Smooth muscle cell (in vitro differentiated cells): ENCODE data around the gene TMEM63A. TPM values are rescaled to one million over a fixed set of nuclear protein-coding genes. Genes with fewer than 3 reads are reported as not detected.

Experiments
- DNase-seq: peaks from one replicate; lab custom pipeline; 2025; ENCODE audit not compliant: unreplicated experiment; lab: John Stamatoyannopoulos, UW
- H2AFZ ChIP-seq: fragments of 200-600 bp; sonication (generic); 2 replicates; pipeline ENCODE4 v1.6.0; 2016; ENCODE audit warnings: antibody characterized with exemption, low read depth, mild to moderate bottlenecking
- H3F3A ChIP-seq: fragments of 200-600 bp; sonication (generic); 2 replicates; pipeline ENCODE4 v1.6.0; 2017; ENCODE audit warnings: antibody characterized with exemption, low read depth
- H3K27ac ChIP-seq: fragments of 200-600 bp; sonication (generic); 2 replicates; pipeline ENCODE4 v1.5.1; 2016; ENCODE audit warnings: low read depth, mild to moderate bottlenecking
- H3K27me3 ChIP-seq: fragments of 200-600 bp; sonication (generic); 2 replicates; pipeline ENCODE4 v1.6.1; 2016; ENCODE audit warnings: low read depth, mild to moderate bottlenecking
- H3K36me3 ChIP-seq: fragments of 200-600 bp; sonication (generic); 2 replicates; pipeline ENCODE4 v1.5.1; 2016; ENCODE audit warnings: low read depth
- H3K4me1 ChIP-seq: fragments of 200-600 bp; sonication (generic); 2 replicates; pipeline ENCODE4 v1.5.1; 2016; ENCODE audit warnings: low read depth
- H3K4me2 ChIP-seq: fragments of 200-600 bp; sonication (generic); 2 replicates; pipeline ENCODE4 v1.6.0; 2016; ENCODE audit warnings: mild to moderate bottlenecking
- H3K4me3 ChIP-seq: fragments of 200-600 bp; sonication (generic); 2 replicates; pipeline ENCODE4 v1.5.1; 2016; ENCODE audit warnings: mild to moderate bottlenecking
- H3K79me2 ChIP-seq: fragments of 200-600 bp; sonication (generic); 2 replicates; pipeline ENCODE4 v1.6.0; 2016; ENCODE audit warnings: low read depth, mild to moderate bottlenecking
- H3K9ac ChIP-seq: fragments of 200-600 bp; sonication (generic); 2 replicates; pipeline ENCODE4 v1.6.0; 2016; ENCODE audit warnings: low read depth
- H3K9me3 ChIP-seq: fragments of 200-600 bp; sonication (generic); replicated peaks from 2 replicates; pipeline ENCODE4 v1.5.1; 2016; ENCODE audit warnings: low read depth
- H4K20me1 ChIP-seq: fragments of 200-600 bp; sonication (generic); 2 replicates; pipeline ENCODE4 v1.6.0; 2016; ENCODE audit warnings: low read depth
- WGBS: methylation state at CpG from one replicate; pipeline ENCODE4 v1.1.7; 2016; ENCODE audit warnings: low lambda C conversion rate; 5-methylcytosine and 5-hydroxymethylcytosine counted together
- polyA plus RNA-seq: library from polyadenylated mRNA; unstranded; fragments of >200 nt; fragmentation: Nextera tagmentation; extraction: Ambion mirVana; gene quantifications from 2 replicates; pipeline ENCODE4 v1.2.1, GENCODE V29; 2016
- total RNA-seq: library from RNA; depleted of rRNA; stranded (reverse); fragments of >200 nt; gene quantifications from 2 replicates; pipeline ENCODE4 v1.2.3, GENCODE V29; 2014
- TF ChIP-seq, protein P1 (sequence below): fragments of 200-600 bp; sonication (generic); IDR thresholded peaks from 2 replicates; pipeline ENCODE4 v1.5.1; 2017; ENCODE audit warnings: borderline replicate concordance, mild to moderate bottlenecking, antibody characterized with exemption; ENCODE audit not compliant: insufficient read depth, poor library complexity, severe bottlenecking

The TMEM63A gene
- total and polyA plus RNA-seq, 2 experiments from 2014 or later: 10.9 to 12.0 TPM

DNA sequence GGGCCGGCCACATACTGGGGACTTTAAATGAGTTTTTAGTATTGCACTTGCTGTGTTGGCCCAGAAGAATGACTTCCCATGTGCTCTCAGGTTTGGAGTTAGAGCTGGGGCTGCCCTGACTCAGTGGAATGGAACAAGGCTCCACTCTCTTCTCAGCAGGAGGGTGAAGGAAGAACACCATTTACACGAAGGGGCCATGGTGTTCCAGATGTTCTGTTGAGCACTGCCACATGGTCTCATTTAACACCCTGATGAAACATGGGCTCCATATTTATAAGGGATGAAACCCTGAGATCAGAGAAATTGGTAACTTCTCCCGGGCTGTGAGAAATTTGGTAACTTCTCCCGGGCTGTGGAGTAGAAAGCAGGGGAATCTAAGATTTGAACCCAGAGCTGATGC is 36.1 kb upstream of the TMEM63A start:
- TF ChIP-seq, protein P1, sequence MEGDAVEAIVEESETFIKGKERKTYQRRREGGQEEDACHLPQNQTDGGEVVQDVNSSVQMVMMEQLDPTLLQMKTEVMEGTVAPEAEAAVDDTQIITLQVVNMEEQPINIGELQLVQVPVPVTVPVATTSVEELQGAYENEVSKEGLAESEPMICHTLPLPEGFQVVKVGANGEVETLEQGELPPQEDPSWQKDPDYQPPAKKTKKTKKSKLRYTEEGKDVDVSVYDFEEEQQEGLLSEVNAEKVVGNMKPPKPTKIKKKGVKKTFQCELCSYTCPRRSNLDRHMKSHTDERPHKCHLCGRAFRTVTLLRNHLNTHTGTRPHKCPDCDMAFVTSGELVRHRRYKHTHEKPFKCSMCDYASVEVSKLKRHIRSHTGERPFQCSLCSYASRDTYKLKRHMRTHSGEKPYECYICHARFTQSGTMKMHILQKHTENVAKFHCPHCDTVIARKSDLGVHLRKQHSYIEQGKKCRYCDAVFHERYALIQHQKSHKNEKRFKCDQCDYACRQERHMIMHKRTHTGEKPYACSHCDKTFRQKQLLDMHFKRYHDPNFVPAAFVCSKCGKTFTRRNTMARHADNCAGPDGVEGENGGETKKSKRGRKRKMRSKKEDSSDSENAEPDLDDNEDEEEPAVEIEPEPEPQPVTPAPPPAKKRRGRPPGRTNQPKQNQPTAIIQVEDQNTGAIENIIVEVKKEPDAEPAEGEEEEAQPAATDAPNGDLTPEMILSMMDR: no peak
- H4K20me1 ChIP-seq: no peaks in the 10 kb centered on the region
- H3K79me2 ChIP-seq: peaks cover 7% of the 10 kb centered on the region
- H3K4me1 ChIP-seq: peaks cover 4% of the 10 kb centered on the region
- WGBS: 91% methylated on average over 4 of the region's 4 CpGs
- H2AFZ ChIP-seq: no peak overlapping the region
- no peak for DNase-seq
- H3K4me3 ChIP-seq: no peak overlapping the region
- no peaks in the 10 kb centered on the region for H3K27me3 ChIP-seq
- no peak overlapping the region for H3K9ac ChIP-seq
- no peaks in the 10 kb centered on the region for H3K36me3 ChIP-seq
- H3F3A ChIP-seq: no peaks in the 10 kb centered on the region
- no peak overlapping the region for H3K27ac ChIP-seq
- H3K9me3 ChIP-seq: no peaks in the 10 kb centered on the region
- no peak overlapping the region for H3K4me2 ChIP-seq

- Histone ChIP-seq H3K79me2 (no peaks in the 10 kb centered on the region), H3K9ac (no peak overlapping the region), H4K20me1 (no peaks in the 10 kb centered on the region), H3K4me2 (no peak overlapping the region), H3K27ac (no peak overlapping the region), H3K27me3 (no peaks in the 10 kb centered on the region), H3K4me1 (no peaks in the 10 kb centered on the region), H2AFZ (no peak overlapping the region), H3K9me3 (no peaks in the 10 kb centered on the region), H3F3A (no peaks in the 10 kb centered on the region), H3K36me3 (no peaks in the 10 kb centered on the region), H3K4me3 (no peak overlapping the region)
- WGBS: 93% methylated on average over 5 of the region's 5 CpGs
- TF ChIP-seq, protein P1: no peak
- DNase-seq: no peak
These were observed 35.4 kb upstream of the TMEM63A start for GRCh38 chr1:225917536-225917935.

DNA sequence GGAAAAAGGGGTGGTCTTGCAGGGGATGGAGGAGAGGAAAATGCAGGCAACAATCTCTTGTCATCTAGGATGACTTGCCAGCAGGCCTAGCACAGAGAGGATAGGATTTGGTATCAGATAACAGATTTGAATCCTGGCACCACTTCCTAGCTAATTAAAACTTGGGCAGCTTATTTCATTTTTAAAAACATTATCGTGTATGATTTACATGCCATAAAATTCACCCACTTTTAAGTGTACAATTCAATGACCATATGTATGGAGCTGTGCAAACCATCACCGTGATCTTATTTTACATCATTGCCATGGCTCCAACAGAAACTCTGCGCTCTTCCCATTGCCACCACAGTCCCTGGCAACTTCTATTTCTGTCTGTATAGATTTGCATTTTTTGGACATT is 34.9 kb upstream of the TMEM63A start:
- Histone ChIP-seq H3K27ac (no peak overlapping the region), H3K9ac (no peak overlapping the region), H3K79me2 (no peaks in the 10 kb centered on the region), H3F3A (no peaks in the 10 kb centered on the region), H3K9me3 (no peaks in the 10 kb centered on the region), H3K36me3 (no peaks in the 10 kb centered on the region), H3K4me3 (no peak overlapping the region), H3K4me2 (no peak overlapping the region), H4K20me1 (no peaks in the 10 kb centered on the region), H3K4me1 (no peaks in the 10 kb centered on the region), H2AFZ (no peak overlapping the region), H3K27me3 (no peaks in the 10 kb centered on the region)
- 98% methylated on average over 3 of the region's 3 CpGs for WGBS
- TF ChIP-seq, protein P1: no peak
- DNase-seq: no peak

DNA sequence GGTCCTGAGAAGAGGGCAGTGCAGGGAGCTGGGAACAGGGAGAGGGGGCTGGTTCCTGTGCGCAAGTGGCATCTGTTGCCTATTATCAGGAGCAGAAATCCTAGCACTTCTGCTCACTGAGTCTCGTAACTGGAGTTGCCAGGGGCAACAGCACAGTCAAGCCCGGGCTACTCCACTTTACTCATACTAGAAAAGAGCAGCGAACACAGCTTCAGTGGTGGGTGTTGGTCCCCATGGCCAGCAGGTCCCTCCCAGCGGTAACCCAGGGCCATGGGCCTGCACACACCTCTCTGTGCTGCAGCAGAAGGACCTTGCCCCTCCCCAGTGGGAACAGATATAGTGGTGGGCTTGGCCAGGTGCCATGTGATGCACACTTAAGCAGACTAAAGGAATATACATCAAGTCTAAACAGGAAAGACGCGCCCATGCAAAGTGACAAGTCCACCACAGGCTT is 33.4 kb upstream of the TMEM63A start:
- 61% methylated on average over 7 of the region's 7 CpGs for WGBS
- TF ChIP-seq, protein P1: no peak
- DNase-seq: no peak
- no peaks in the 10 kb centered on the region for H3K36me3 ChIP-seq
- no peaks in the 10 kb centered on the region for H3F3A ChIP-seq
- no peaks in the 10 kb centered on the region for H3K4me1 ChIP-seq
- H3K4me3 ChIP-seq: no peak overlapping the region
- H3K79me2 ChIP-seq: no peaks in the 10 kb centered on the region
- H3K27ac ChIP-seq: no peak overlapping the region
- H3K9ac ChIP-seq: no peak overlapping the region
- H3K9me3 ChIP-seq: no peaks in the 10 kb centered on the region
- H4K20me1 ChIP-seq: no peaks in the 10 kb centered on the region
- peaks cover 3% of the 10 kb centered on the region for H3K27me3 ChIP-seq
- H3K4me2 ChIP-seq: no peak overlapping the region
- H2AFZ ChIP-seq: no peak overlapping the region
